ENCODE measurements around the gene MAFF. TPM values are rescaled to one million over a fixed set of nuclear protein-coding genes. Genes with fewer than 3 reads are reported as not detected.

Gene MAFF
- total RNA-seq, 1 donor from 2014 or later, result 4.5 TPM

DNA sequence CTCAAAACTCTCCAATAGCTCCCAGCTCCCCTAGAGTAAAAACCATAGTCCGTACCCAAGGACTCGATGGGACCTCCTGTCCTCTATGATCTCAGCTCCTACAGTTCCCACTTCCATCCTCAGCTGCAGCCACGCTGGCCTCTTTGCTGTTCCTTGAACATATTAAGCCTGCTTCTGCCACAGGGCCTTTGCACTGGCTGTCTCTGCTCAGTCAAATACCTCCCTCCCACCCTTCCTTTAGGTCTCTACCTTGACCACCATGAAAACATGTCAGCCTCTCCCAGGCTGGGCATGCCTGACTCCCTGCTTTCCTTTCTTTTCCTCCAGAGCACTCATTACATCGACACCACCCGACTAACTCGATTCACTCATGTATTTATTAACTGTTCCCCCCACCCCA lies 46.5 kb downstream of the MAFF start:
- H3K27me3 Mint-ChIP-seq, result no peaks in the 10 kb centered on the region
- no peak overlapping the region for H3K4me3 Mint-ChIP-seq
- TF ChIP-seq, protein P1, sequence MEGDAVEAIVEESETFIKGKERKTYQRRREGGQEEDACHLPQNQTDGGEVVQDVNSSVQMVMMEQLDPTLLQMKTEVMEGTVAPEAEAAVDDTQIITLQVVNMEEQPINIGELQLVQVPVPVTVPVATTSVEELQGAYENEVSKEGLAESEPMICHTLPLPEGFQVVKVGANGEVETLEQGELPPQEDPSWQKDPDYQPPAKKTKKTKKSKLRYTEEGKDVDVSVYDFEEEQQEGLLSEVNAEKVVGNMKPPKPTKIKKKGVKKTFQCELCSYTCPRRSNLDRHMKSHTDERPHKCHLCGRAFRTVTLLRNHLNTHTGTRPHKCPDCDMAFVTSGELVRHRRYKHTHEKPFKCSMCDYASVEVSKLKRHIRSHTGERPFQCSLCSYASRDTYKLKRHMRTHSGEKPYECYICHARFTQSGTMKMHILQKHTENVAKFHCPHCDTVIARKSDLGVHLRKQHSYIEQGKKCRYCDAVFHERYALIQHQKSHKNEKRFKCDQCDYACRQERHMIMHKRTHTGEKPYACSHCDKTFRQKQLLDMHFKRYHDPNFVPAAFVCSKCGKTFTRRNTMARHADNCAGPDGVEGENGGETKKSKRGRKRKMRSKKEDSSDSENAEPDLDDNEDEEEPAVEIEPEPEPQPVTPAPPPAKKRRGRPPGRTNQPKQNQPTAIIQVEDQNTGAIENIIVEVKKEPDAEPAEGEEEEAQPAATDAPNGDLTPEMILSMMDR (IDR thresholded peaks at IDR 0.05), result no peak
- ChIA-PET CTCF (no interaction called here), POLR2A (no interaction called here)
- peaks cover 19% of the 10 kb centered on the region for H3K36me3 Mint-ChIP-seq (ENCODE audit: low read depth)
- DNase-seq, result no peak
- ATAC-seq (ENCODE audit: low read depth), result no peak
- intact Hi-C loops (cut with micrococcal nuclease), result no loop called here
- peaks cover 14% of the 10 kb centered on the region for H3K4me1 Mint-ChIP-seq
- no peak overlapping the region for H3K27ac Mint-ChIP-seq
- no peaks in the 10 kb centered on the region for H3K9me3 Mint-ChIP-seq

DNA sequence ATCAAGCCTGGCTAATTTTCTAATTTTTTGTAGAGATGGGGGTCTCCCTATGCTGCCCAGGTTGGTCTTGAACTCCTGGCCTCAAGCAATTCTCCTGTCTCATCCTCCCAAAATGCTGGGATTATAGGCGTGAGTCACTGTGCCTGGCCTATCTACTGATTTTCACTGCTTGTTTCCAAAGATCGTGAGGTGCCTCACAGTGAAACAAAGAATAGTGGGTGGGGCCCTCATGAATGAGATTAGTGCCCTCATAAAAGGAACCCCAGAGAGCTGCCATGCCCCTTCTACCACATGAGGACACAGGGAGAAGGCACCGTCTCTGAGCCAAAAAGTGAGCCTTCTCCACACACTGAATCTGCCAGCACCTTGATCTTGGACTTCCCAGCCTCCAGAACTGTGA lies 47.5 kb downstream of the MAFF start:
- no peak overlapping the region for H3K27ac Mint-ChIP-seq
- CTCF ChIA-PET, result no interaction called here
- peaks cover 10% of the 10 kb centered on the region for H3K36me3 Mint-ChIP-seq (ENCODE audit: low read depth)
- ATAC-seq (ENCODE audit: low read depth) (no peak), DNase-seq (no peak)
- POLR2A ChIA-PET, result no interaction called here
- peaks cover 14% of the 10 kb centered on the region for H3K4me1 Mint-ChIP-seq
- intact Hi-C loops (cut with micrococcal nuclease), result no loop called here
- no peak overlapping the region for H3K4me3 Mint-ChIP-seq
- TF ChIP-seq, protein P1 (IDR thresholded peaks at IDR 0.05), result no peak
- no peaks in the 10 kb centered on the region for H3K9me3 Mint-ChIP-seq
- H3K27me3 Mint-ChIP-seq, result no peaks in the 10 kb centered on the region

DNA sequence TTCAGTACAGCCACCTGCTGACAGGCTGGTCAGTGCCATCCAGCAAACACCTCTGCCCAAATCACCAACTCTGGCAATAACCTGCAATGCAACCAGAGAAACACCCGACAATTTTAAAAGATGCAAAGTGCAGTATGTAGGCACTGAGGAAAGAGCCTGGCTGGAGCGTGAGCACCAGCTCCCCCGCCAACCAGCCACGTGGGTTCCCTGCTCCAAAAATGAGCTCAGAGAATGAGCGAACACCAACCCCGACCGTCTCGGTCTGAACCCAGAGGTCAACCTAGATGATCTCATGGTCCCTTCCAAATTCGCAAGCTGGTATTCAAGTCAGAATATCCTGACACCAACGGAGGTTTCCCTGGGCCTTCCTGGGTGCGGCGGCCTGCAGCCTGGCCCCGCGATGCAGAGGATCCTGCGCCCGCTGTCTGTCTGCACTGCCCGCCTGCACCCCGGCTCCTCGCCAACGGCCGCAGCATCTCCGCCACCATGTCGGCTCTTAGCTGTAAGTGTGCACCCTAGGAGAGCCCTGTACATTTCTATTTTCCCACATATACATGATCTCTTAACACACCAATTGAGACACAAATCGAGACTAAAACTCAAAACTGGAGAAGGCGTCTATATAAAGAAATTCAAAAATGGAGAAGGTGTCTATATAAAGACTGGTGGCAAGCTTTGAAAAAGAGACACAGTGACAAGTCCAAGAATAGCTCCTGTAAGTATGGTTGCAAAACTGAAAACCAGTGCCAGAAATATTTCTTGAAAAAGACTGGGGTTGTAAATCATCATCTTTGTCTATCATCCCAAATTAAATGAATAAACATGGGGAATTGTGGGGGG lies 48.2 kb downstream of the MAFF start:
- Mint-ChIP-seq H3K9me3 (no peaks in the 10 kb centered on the region), H3K27me3 (no peaks in the 10 kb centered on the region), H3K4me3 (no peak overlapping the region), H3K27ac (no peak overlapping the region), H3K36me3 (ENCODE audit: low read depth) (peaks cover 10% of the 10 kb centered on the region), H3K4me1 (peaks cover 14% of the 10 kb centered on the region)
- no peak for ATAC-seq (ENCODE audit: low read depth)
- TF ChIP-seq, protein P1 (IDR thresholded peaks at IDR 0.05), result no peak
- intact Hi-C loops (cut with micrococcal nuclease), result no loop called here
- POLR2A ChIA-PET, result no interaction called here
- CTCF ChIA-PET, result no interaction called here
- DNase-seq, result no peak

DNA sequence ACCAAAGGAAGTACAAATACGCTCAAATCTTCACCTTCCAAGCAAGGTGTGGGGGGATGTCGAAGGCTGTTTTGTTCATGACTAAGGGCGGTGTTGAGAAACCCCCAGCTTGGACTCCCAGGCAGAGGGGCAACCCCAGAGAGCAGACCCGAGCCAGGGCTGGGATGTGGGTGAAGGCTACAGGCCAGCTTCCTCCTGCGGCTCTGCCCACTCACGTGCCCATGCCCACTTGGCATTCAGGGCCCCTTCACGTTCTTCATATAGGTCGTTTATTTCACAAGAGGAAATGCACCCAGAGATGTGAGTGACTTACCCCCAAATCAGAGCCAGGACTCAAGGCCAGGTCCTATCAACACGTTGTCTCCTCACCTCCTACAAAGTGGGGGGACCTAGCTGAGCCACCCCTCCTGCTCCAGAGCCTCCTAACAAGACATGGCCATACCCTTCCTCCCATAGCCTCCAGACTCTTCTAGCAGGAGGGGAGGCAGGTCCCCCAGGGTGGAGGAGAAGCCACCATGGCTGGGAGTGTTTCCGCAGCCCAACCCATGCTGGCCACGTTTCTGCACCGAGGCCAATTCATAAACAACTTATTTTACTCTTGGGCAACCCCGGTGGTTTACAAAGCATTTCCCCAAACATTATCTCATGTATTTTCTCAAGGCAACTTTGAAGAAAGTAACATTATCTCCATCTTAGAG lies 49.0 kb downstream of the MAFF start:
- intact Hi-C loops (cut with micrococcal nuclease), result no loop called here
- H3K4me3 Mint-ChIP-seq, result no peak overlapping the region
- no peak for ATAC-seq (ENCODE audit: low read depth)
- ChIA-PET CTCF (no interaction called here), POLR2A (no interaction called here)
- H3K36me3 Mint-ChIP-seq (ENCODE audit: low read depth), result peaks cover 10% of the 10 kb centered on the region
- H3K27ac Mint-ChIP-seq, result no peak overlapping the region
- no peaks in the 10 kb centered on the region for H3K9me3 Mint-ChIP-seq
- H3K27me3 Mint-ChIP-seq, result no peaks in the 10 kb centered on the region
- peaks cover 14% of the 10 kb centered on the region for H3K4me1 Mint-ChIP-seq
- DNase-seq, result no peak
- TF ChIP-seq, protein P1 (IDR thresholded peaks at IDR 0.05), result no peak

DNA sequence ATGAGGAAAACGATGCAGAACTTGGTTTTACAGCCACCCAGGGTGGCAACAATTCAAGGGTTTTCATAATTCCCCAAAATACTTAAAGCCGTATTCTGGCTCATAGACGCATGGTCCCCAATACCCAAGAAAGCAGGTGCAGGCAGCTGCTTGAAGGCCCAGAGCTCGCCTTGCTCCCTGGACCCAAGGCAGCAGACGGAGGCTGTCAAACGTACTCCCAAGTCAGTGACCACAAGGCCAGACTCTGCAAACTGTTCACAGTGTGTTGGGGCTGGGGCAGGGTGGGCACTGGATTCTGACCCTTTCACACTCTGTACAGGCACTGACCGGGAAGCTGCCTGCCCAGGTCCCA lies 49.5 kb downstream of the MAFF start:
- ChIA-PET POLR2A (no interaction called here), CTCF (no interaction called here)
- DNase-seq (no peak), ATAC-seq (ENCODE audit: low read depth) (no peak)
- no peak overlapping the region for H3K27ac Mint-ChIP-seq
- H3K36me3 Mint-ChIP-seq (ENCODE audit: low read depth), result peaks cover 10% of the 10 kb centered on the region
- no peak overlapping the region for H3K4me3 Mint-ChIP-seq
- intact Hi-C loops (cut with micrococcal nuclease), result no loop called here
- peaks cover 10% of the 10 kb centered on the region for H3K4me1 Mint-ChIP-seq
- no peaks in the 10 kb centered on the region for H3K27me3 Mint-ChIP-seq
- no peaks in the 10 kb centered on the region for H3K9me3 Mint-ChIP-seq
- TF ChIP-seq, protein P1 (IDR thresholded peaks at IDR 0.05), result no peak
